Activated CD8-positive, alpha-beta T cell treated with anti-CD3 and anti-CD28 coated beads for 36 hours (primary cell): ENCODE measurements around the gene LUC7L. TPM values are rescaled to one million over a fixed set of nuclear protein-coding genes. Genes with fewer than 3 reads are reported as not detected.
A peak's percentile ranks its signal among the peaks of the same experiment; 100 is the strongest.
"Not testable (repeated sequence)": the region's sequence is repeated elsewhere in the genome, so short reads cannot be mapped to it uniquely, and the experiment has no call there.

Experiments
- ATAC-seq: fragments of 200-7000 bp; cut with Tn5 transposase; one replicate; pipeline ENCODE4 v1.10.0; 2021; ENCODE audit warnings: mild to moderate bottlenecking, moderate library complexity
- CTCF ChIA-PET: fragments of 350-600 bp; sonication (Branson Sonifier 250); formaldehyde crosslinking; loops from one replicate; lab custom pipeline; 2021; ENCODE audit warnings: antibody characterized with exemption; lab: Charles Lee
- POLR2A ChIA-PET: fragments of 350-600 bp; sonication (Branson Sonifier 250); formaldehyde crosslinking; loops from one replicate; lab custom pipeline; 2021; ENCODE audit warnings: antibody characterized with exemption; lab: Charles Lee
- DNase-seq: peaks from one replicate; pipeline ENCODE4 v3.0.0-alpha.2; 2020
- H3K27ac Mint-ChIP-seq: one replicate; pipeline ENCODE4 v1.8.0; 2021; ENCODE audit warnings: mild to moderate bottlenecking, mixed read lengths
- H3K27me3 Mint-ChIP-seq: one replicate; pipeline ENCODE4 v1.8.0; 2021; ENCODE audit warnings: mixed read lengths
- H3K36me3 Mint-ChIP-seq: one replicate; pipeline ENCODE4 v1.8.0; 2021; ENCODE audit warnings: low read depth, mixed read lengths
- H3K4me1 Mint-ChIP-seq: one replicate; pipeline ENCODE4 v1.8.0; 2021; ENCODE audit warnings: low read depth, mixed read lengths
- H3K4me3 Mint-ChIP-seq: one replicate; pipeline ENCODE4 v1.8.0; 2021; ENCODE audit warnings: mild to moderate bottlenecking, moderate library complexity, mixed read lengths
- H3K9me3 Mint-ChIP-seq: one replicate; pipeline ENCODE4 v1.8.0; 2021; ENCODE audit warnings: mixed read lengths
- CTCF ChIP-seq: fragments of 200-600 bp; IDR thresholded peaks from one replicate; pipeline ENCODE4 v1.8.0; 2022; ENCODE audit warnings: antibody characterized with exemption, mild to moderate bottlenecking
- intact Hi-C: fragments of 100-400 bp; cut with micrococcal nuclease; formaldehyde crosslinking; loops from one replicate; pipeline ENCODE4 v1.10.0; 2022
- total RNA-seq, 2 experiments: library from RNA; stranded (reverse); gene quantifications; one replicate each; pipeline ENCODE4 v1.2.3, GENCODE V29; 2021

The LUC7L gene
- total RNA-seq, 2 experiments from 2014 or later, result 68.0 to 72.8 TPM

DNA sequence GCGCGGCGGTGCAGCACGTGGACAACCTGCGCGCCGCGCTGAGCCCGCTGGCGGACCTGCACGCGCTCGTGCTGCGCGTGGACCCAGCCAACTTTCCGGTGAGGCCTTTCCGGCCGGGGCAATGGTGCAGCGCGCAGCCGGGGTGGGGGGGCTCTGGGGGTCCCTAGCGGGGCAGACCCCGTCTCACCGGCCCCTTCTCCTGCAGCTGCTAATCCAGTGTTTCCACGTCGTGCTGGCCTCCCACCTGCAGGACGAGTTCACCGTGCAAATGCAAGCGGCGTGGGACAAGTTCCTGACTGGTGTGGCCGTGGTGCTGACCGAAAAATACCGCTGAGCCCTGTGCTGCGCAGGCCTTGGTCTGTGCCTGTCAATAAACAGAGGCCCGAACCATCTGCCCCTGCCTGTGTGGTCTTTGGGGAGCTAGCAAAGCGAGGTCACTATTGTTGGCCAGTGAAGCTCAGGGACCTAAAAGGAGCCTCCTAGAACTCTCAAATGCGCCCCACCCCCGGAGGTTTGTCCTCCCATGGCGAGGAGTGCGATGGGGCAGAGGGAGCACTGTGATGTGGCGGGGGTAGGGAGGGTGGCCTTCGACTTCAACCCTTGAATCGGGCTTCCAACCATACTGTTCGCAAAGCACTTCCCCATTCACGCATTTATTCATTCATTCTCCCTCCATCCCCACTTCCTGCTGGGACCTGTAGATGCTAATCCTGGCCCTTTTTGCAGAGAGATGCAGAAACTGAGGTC lies 62.7 kb downstream of the LUC7L start:
- H3K27me3 Mint-ChIP-seq, result peaks cover 51% of the 10 kb centered on the region
- H3K9me3 Mint-ChIP-seq, result no peaks in the 10 kb centered on the region
- CTCF ChIA-PET, result no interaction called here
- TF ChIP-seq CTCF, result no peak
- intact Hi-C loops, result no loop called here
- H3K27ac Mint-ChIP-seq, result no peak overlapping the region
- peaks cover 10% of the 10 kb centered on the region for H3K4me1 Mint-ChIP-seq
- DNase-seq (no peak), ATAC-seq (no peak)
- H3K4me3 Mint-ChIP-seq, result no peak overlapping the region
- POLR2A ChIA-PET, result no interaction called here
- no peaks in the 10 kb centered on the region for H3K36me3 Mint-ChIP-seq

GRCh38 chr16:165539-166374 lies 63.5 kb downstream of the LUC7L start, which contains the start of gene HBM:
Gene HBM, plus strand, starts transcription at chr16:165978. Its CDS starts 20 bp downstream, at chr16:165998.
- Mint-ChIP-seq H3K4me3 (no peak within 1 kb of the TSS), H3K27ac (no peak within 1 kb of the TSS), H3K27me3 (peaks cover 51% of the 10 kb centered on the region), H3K36me3 (no peaks in the 10 kb centered on the region), H3K4me1 (peaks cover 8% of the 10 kb centered on the region), H3K9me3 (no peaks in the 10 kb centered on the region)
- POLR2A ChIA-PET, result no interaction called here
- CTCF ChIA-PET, result interaction anchor here (1.0 kb wide), 2 partner anchors 16 to 100 kb away, joined by 3 to 4 read pairs; no protein-coding TSS in a partner anchor
- peak; percentile 34 for ATAC-seq
- no peak for TF ChIP-seq CTCF
- no peak for DNase-seq
- intact Hi-C loops, result no loop called here

DNA sequence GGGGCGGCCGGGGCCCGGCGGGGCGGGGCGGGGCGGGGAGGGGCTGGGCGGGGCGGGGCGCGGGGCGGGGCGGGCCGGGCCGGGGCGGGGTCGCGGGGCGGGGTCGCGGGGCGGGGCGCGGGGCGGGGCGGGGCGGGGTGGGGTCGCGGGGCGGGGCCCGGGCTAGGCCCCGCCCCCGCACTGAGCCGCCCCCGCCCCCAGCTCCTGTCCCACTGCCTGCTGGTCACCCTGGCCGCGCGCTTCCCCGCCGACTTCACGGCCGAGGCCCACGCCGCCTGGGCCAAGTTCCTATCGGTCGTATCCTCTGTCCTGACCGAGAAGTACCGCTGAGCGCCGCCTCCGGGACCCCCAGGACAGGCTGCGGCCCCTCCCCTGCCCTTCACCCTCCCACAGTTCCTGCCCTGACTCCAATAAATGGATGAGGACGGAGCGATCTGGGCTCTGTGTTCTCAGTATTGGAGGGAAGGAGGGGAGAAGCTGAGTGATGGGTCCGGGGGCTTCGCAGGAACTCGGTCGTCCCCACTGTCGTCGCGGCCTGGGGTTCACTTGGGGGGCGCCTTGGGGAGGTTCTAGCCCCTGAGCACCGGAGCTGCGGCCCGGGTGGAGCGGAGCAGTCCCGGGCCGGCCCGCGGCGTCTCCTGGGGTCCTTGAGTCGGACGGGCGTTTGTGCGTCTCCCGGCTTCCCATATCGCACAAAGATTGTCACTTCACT lies 64.3 kb downstream of the LUC7L start:
- ATAC-seq (peak; percentile 31), DNase-seq (no peak)
- no peaks in the 10 kb centered on the region for H3K36me3 Mint-ChIP-seq
- no peak for TF ChIP-seq CTCF
- ChIA-PET CTCF (interaction anchor here (1.0 kb wide), 2 partner anchors 17 to 99 kb away, joined by 3 to 4 read pairs; no protein-coding TSS in a partner anchor), POLR2A (no interaction called here)
- H3K27ac Mint-ChIP-seq, result no peak overlapping the region
- no peak overlapping the region for H3K4me3 Mint-ChIP-seq
- no peaks in the 10 kb centered on the region for H3K9me3 Mint-ChIP-seq
- H3K4me1 Mint-ChIP-seq, result peaks cover 5% of the 10 kb centered on the region
- intact Hi-C loops, result no loop called here
- peaks cover 46% of the 10 kb centered on the region for H3K27me3 Mint-ChIP-seq

- peak; percentile 59 for ATAC-seq
- H3K4me3 Mint-ChIP-seq, H3K9me3 Mint-ChIP-seq, H3K4me1 Mint-ChIP-seq, H3K36me3 Mint-ChIP-seq, intact Hi-C loops, POLR2A ChIA-PET, DNase-seq, H3K27ac Mint-ChIP-seq: not testable (repeated sequence)
- CTCF ChIA-PET, result interaction anchor here (1.0 kb wide), 1 partner anchor 18 kb away, joined by 3 read pairs; no protein-coding TSS in a partner anchor
- H3K27me3 Mint-ChIP-seq, result peaks cover 46% of the 10 kb centered on the region
These were observed 65.0 kb downstream of the LUC7L start for GRCh38 chr16:164134-164823.

DNA sequence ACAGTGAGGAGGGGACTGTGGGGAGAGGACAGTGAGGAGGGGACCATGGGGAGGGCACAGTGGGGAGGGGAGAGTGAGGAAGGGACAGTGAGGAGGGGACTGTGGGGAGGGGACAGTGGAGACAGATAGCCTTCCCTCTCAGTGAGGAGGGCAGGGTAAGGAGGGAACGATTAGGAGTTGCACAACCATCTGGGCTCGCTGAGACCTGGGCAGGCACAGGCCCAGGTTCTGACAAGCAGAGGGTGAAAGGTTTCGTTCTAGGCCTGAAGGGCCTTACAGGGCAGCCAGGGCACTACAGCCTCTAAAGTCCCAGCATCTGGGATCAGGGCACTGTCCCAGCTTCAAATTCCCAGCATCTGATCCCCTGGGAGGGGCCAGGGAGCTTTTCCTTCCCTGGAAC lies 65.6 kb downstream of the LUC7L start:
- H3K9me3 Mint-ChIP-seq, H3K4me1 Mint-ChIP-seq, H3K36me3 Mint-ChIP-seq, POLR2A ChIA-PET, DNase-seq, H3K27ac Mint-ChIP-seq, ATAC-seq, intact Hi-C loops, CTCF ChIA-PET, H3K4me3 Mint-ChIP-seq: not testable (repeated sequence)
- H3K27me3 Mint-ChIP-seq, result peaks cover 46% of the 10 kb centered on the region

GRCh38 chr16:163139-163538 lies 66.1 kb downstream of the LUC7L start:
- H3K27ac Mint-ChIP-seq, ATAC-seq, H3K4me3 Mint-ChIP-seq, POLR2A ChIA-PET, H3K9me3 Mint-ChIP-seq, DNase-seq, H3K4me1 Mint-ChIP-seq, intact Hi-C loops, H3K36me3 Mint-ChIP-seq: not testable (repeated sequence)
- CTCF ChIA-PET, result interaction anchor here (1.2 to 1.3 kb wide), 2 partner anchors 56 to 98 kb away, joined by 3 read pairs; no protein-coding TSS in a partner anchor
- peaks cover 43% of the 10 kb centered on the region for H3K27me3 Mint-ChIP-seq
